Suppressor macrophage (primary cell): ENCODE results near the gene GPX2.
A peak's percentile ranks its signal among the peaks of the same experiment; 100 is the strongest.
"Not testable (repeated sequence)": the region's sequence is repeated elsewhere in the genome, so short reads cannot be mapped to it uniquely, and the experiment has no call there.

Source experiments
- DNase-seq, 4 experiments: peaks; one replicate each; pipeline ENCODE4 v3.0.0-alpha.2; 2020 to 2022

The GPX2 gene

GRCh38 chr14:64938972-64939816 lies 3.4 kb downstream of the GPX2 start:
- DNase-seq, result no peak

- no peak for DNase-seq
These were observed 4.7 kb downstream of the GPX2 start for GRCh38 chr14:64937821-64938193.

GRCh38 chr14:64937171-64937820 lies 5.2 kb downstream of the GPX2 start:
- DNase-seq, result no peak

- no peak for DNase-seq
These were observed 7.0 kb downstream of the GPX2 start for GRCh38 chr14:64935508-64935907.

- DNase-seq, result no peak
These were observed 8.1 kb downstream of the GPX2 start for GRCh38 chr14:64934338-64934929.

GRCh38 chr14:64932231-64932630 lies 10.3 kb downstream of the GPX2 start:
- DNase-seq, result no peak

- no peak for DNase-seq
These were observed 11.4 kb downstream of the GPX2 start for GRCh38 chr14:64931123-64931522.

- DNase-seq, result no peak
These were observed 12.3 kb downstream of the GPX2 start for GRCh38 chr14:64930085-64930843.

GRCh38 chr14:64929014-64929359 lies 13.6 kb downstream of the GPX2 start:
- DNase-seq, result no peak

- no peak for DNase-seq
These were observed 14.1 kb downstream of the GPX2 start for GRCh38 chr14:64928239-64929013.

GRCh38 chr14:64927031-64927430 lies 15.5 kb downstream of the GPX2 start:
- DNase-seq, result no peak

GRCh38 chr14:64926398-64926995 lies 16.0 kb downstream of the GPX2 start:
- DNase-seq, result no peak

- DNase-seq, result no peak
These were observed 19.5 kb downstream of the GPX2 start for GRCh38 chr14:64923015-64923414.

GRCh38 chr14:64920465-64920864 lies 22.1 kb downstream of the GPX2 start:
- no peak for DNase-seq

- DNase-seq, result no peak
These were observed 22.9 kb downstream of the GPX2 start for GRCh38 chr14:64919618-64920017.

GRCh38 chr14:64919215-64919614 lies 23.3 kb downstream of the GPX2 start:
- no peak for DNase-seq

GRCh38 chr14:64918216-64918615 lies 24.3 kb downstream of the GPX2 start:
- no peak for DNase-seq

GRCh38 chr14:64915797-64916196 lies 26.7 kb downstream of the GPX2 start:
- DNase-seq, result peak; percentile 56 to 82 (median 68)

- no peak for DNase-seq
These were observed 27.5 kb downstream of the GPX2 start for GRCh38 chr14:64915029-64915424.

- DNase-seq, result peak; percentile 98 to 100 (median 99)
These were observed 28.1 kb downstream of the GPX2 start, which contains the start of gene CHURC1 for GRCh38 chr14:64914237-64915028. CHURC1 (plus strand) TSS chr14:64914455; CDS start chr14:64914496, 41 bp downstream.

GRCh38 chr14:64913477-64913876 lies 29.1 kb downstream of the GPX2 start:
- DNase-seq, result not testable (repeated sequence)
